HG03439 (cell line): ENCODE measurements around the gene CYB5R3.
A peak's percentile ranks its signal among the peaks of the same experiment; 100 is the strongest.
"Not testable (repeated sequence)": the region's sequence is repeated elsewhere in the genome, so short reads cannot be mapped to it uniquely, and the experiment has no call there.

Source experiments
- ATAC-seq: cut with Tn5 transposase; IDR thresholded peaks from one replicate; pipeline ENCODE4 v1.9.1; 2021; ENCODE audit warnings: mild to moderate bottlenecking, moderate library complexity; ENCODE audit not compliant: unreplicated experiment

The CYB5R3 gene

GRCh38 chr22:42626431-42626830 is 22.8 kb downstream of the CYB5R3 start:
- ATAC-seq = no peak

- ATAC-seq = no peak
These were observed 23.8 kb downstream of the CYB5R3 start for GRCh38 chr22:42625416-42625815.

GRCh38 chr22:42624551-42625106 is 24.6 kb downstream of the CYB5R3 start:
- no peak for ATAC-seq

GRCh38 chr22:42623756-42624441 is 25.3 kb downstream of the CYB5R3 start:
- ATAC-seq = no peak

GRCh38 chr22:42623301-42623751 is 25.9 kb downstream of the CYB5R3 start:
- no peak for ATAC-seq

- ATAC-seq = no peak
These were observed 27.0 kb downstream of the CYB5R3 start for GRCh38 chr22:42622061-42622710.

- ATAC-seq = no peak
These were observed 27.6 kb downstream of the CYB5R3 start for GRCh38 chr22:42621505-42622002.

GRCh38 chr22:42620084-42620483 is 29.1 kb downstream of the CYB5R3 start:
- no peak for ATAC-seq

- no peak for ATAC-seq
These were observed 29.7 kb downstream of the CYB5R3 start for GRCh38 chr22:42619261-42620063.

- no peak for ATAC-seq
These were observed 31.8 kb downstream of the CYB5R3 start for GRCh38 chr22:42617155-42617983.

GRCh38 chr22:42615860-42616175 is 33.4 kb downstream of the CYB5R3 start:
- ATAC-seq = not testable (repeated sequence)

- peak; percentile 61 for ATAC-seq
These were observed 33.9 kb downstream of the CYB5R3 start for GRCh38 chr22:42615092-42615859.

GRCh38 chr22:42614312-42615091 is 34.7 kb downstream of the CYB5R3 start, which contains the start of gene POLDIP3:
POLDIP3 (minus strand) TSS chr22:42614883; CDS start chr22:42614857, 26 bp downstream.
- peak; percentile 77 for ATAC-seq

- ATAC-seq = no peak
These were observed 35.3 kb downstream of the CYB5R3 start for GRCh38 chr22:42613872-42614301.

- ATAC-seq = no peak
These were observed 36.9 kb downstream of the CYB5R3 start for GRCh38 chr22:42612336-42612735.

GRCh38 chr22:42611051-42611450 is 38.1 kb downstream of the CYB5R3 start:
- ATAC-seq = no peak

GRCh38 chr22:42610186-42610585 is 39.0 kb downstream of the CYB5R3 start:
- ATAC-seq = no peak

- no peak for ATAC-seq
These were observed 40.3 kb downstream of the CYB5R3 start for GRCh38 chr22:42608823-42609361.
